ENCODE measurements around the gene ARX. TPM values are rescaled to one million over a fixed set of nuclear protein-coding genes. Genes with fewer than 3 reads are reported as not detected.

ARX gene
- total RNA-seq, 5 donors from 2014 or later (not counting 1 experiment from before 2014, with no cell fraction given): not detected

DNA sequence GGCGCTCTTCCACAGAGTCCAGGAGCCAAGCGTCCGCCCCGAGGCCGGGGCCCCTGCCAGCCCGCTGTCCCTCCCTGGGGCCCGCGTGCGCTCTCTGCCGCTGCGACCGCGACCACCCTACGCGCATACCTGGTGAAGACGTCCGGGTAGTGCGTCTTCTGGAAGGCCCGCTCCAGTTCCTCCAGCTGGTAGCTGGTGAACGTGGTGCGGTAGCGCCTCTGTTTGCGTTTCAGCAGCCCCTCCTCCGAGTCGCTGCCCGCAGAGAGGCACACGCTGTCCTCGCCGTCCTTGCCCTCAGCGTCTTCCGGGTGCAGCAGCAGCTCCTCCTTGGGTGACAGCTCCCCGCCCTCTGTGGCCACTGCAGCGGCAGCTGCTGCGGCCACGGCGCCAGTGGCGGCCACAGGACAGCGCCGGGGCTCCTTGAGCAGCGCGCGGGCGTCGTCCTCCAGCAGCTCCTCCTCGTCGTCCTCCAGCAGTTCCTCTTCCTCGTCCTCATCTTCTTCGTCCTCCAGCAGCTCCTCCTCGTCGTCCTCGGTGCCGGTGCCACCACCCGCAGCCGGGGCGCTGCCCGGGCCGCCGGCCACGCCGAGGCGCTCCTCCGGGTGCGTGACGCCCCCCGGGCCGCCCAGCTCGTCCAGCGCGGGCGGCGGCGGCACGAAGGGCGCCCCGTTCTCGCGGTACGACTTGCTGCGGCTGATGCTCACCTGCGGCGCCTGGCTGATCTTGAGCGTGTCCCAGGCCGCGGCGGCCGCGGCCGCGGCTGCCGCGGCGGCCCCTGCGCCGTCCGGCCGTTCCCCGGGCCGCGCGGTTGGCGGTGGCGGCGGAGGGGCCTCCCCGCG lies 2.8 kb downstream of the ARX start:
- Mint-ChIP-seq H3K4me1 (peaks cover 15 to 27% (median 21%) of the 10 kb centered on the region in 3 donors), H3K9me3 (no peaks in the 10 kb centered on the region), H3K4me3 (peak overlapping the region; percentile 63 to 74 (median 69)), H3K27ac (no peak overlapping the region), H3K36me3 (no peaks in the 10 kb centered on the region), H3K27me3 (peaks cover 50 to 66% of the 10 kb centered on the region in 2 donors)
- Histone ChIP-seq H3K9me3 (no peaks in the 10 kb centered on the region), H3K27ac (ENCODE audit: low read length) (no peak overlapping the region), H3K27me3 (replicated peaks in 1 of 2; ENCODE audit: control insufficient read depth in 2 of 2, extremely low read depth in 1 of 2, insufficient read depth in 2 of 2, low read length in 1 of 2) (peaks cover 21 to 78% of the 10 kb centered on the region in 2 experiments), H3K4me1 (ENCODE audit: control insufficient read depth in 1 of 2, extremely low read depth in 1 of 2, insufficient read depth in 2 of 2, low read length in 2 of 2) (peaks cover 3 to 36% of the 10 kb centered on the region in 2 experiments), H3K36me3 (ENCODE audit: control insufficient read depth in 2 of 2, extremely low read depth in 1 of 2, insufficient read depth in 1 of 2, low read length in 1 of 2) (no peaks in the 10 kb centered on the region), H3K4me3 (ENCODE audit: control insufficient read depth in 1 of 2, extremely low read depth in 1 of 2, low read length in 1 of 2) (peak overlapping the region in 1 of 2 donors; percentile 15)
- ChIA-PET CTCF (no interaction called here), POLR2A (no interaction called here)
- ATAC-seq (replicated peaks in 1 of 4): peak in 2 of 4 experiments; percentile 24 to 47
- 3% methylated on average over 85 of the region's 105 CpGs for WGBS (ENCODE audit: insufficient coverage)
- peak in 1 of 35 experiments; percentile 16 for DNase-seq

DNA sequence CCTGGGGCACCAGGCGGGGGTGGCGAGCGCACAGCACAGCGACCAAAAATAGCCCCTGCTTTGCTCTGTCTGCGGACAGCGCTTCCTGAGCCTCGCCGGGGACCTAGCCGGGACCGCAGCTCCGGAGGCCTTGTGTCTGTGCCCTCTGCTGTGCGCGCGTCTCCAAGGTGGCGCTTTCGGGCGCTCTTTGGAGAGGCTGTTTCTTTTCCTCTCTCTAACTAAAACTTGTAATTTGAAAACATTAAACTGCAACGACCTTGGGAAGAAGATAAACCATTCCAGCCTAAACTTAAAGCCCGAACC lies 3.4 kb downstream of the ARX start:
- DNase-seq (no peak), ATAC-seq (replicated peaks in 1 of 4) (no peak)
- peak overlapping the region in 1 of 2 donors; percentile 26 for H3K4me3 ChIP-seq (ENCODE audit: control insufficient read depth in 1 of 2, extremely low read depth in 1 of 2, low read length in 1 of 2)
- peaks cover 25 to 75% of the 10 kb centered on the region in 2 experiments for H3K27me3 ChIP-seq (replicated peaks in 1 of 2; ENCODE audit: control insufficient read depth in 2 of 2, extremely low read depth in 1 of 2, insufficient read depth in 2 of 2, low read length in 1 of 2)
- ChIA-PET POLR2A (no interaction called here), CTCF (no interaction called here)
- no peaks in the 10 kb centered on the region for H3K36me3 ChIP-seq (ENCODE audit: control insufficient read depth in 2 of 2, extremely low read depth in 1 of 2, insufficient read depth in 1 of 2, low read length in 1 of 2)
- no peak overlapping the region for H3K27ac ChIP-seq (ENCODE audit: low read length)
- Mint-ChIP-seq H3K36me3 (no peaks in the 10 kb centered on the region), H3K4me3 (peak overlapping the region; percentile 52 to 69 (median 54)), H3K4me1 (peaks cover 15 to 24% (median 16%) of the 10 kb centered on the region in 3 donors), H3K9me3 (no peaks in the 10 kb centered on the region), H3K27me3 (peaks cover 49 to 66% of the 10 kb centered on the region in 2 donors), H3K27ac (no peak overlapping the region)
- whole genome bisulfite sequencing (ENCODE audit: insufficient coverage): 3% methylated on average over 6 of the region's 19 CpGs
- peaks cover 3 to 30% of the 10 kb centered on the region in 2 experiments for H3K4me1 ChIP-seq (ENCODE audit: control insufficient read depth in 1 of 2, extremely low read depth in 1 of 2, insufficient read depth in 2 of 2, low read length in 2 of 2)
- H3K9me3 ChIP-seq: no peaks in the 10 kb centered on the region

GRCh38 chrX:25011589-25012432 lies 4.0 kb downstream of the ARX start:
- no peak for DNase-seq
- Histone ChIP-seq H3K4me3 (ENCODE audit: control insufficient read depth in 1 of 2, extremely low read depth in 1 of 2, low read length in 1 of 2) (peak overlapping the region in 1 of 2 donors; percentile 26), H3K27me3 (replicated peaks in 1 of 2; ENCODE audit: control insufficient read depth in 2 of 2, extremely low read depth in 1 of 2, insufficient read depth in 2 of 2, low read length in 1 of 2) (peaks cover 20 to 71% of the 10 kb centered on the region in 2 experiments), H3K27ac (ENCODE audit: low read length) (no peak overlapping the region), H3K4me1 (ENCODE audit: control insufficient read depth in 1 of 2, extremely low read depth in 1 of 2, insufficient read depth in 2 of 2, low read length in 2 of 2) (peaks cover 3 to 30% of the 10 kb centered on the region in 2 experiments), H3K9me3 (no peaks in the 10 kb centered on the region), H3K36me3 (ENCODE audit: control insufficient read depth in 2 of 2, extremely low read depth in 1 of 2, insufficient read depth in 1 of 2, low read length in 1 of 2) (no peaks in the 10 kb centered on the region)
- H3K27ac Mint-ChIP-seq: no peak overlapping the region
- no peaks in the 10 kb centered on the region for H3K36me3 Mint-ChIP-seq
- peak overlapping the region in 1 of 3 donors; percentile 69 for H3K4me3 Mint-ChIP-seq
- ATAC-seq (replicated peaks in 1 of 4): no peak
- 4% methylated on average over 10 of the region's 32 CpGs for WGBS (ENCODE audit: insufficient coverage)
- ChIA-PET POLR2A (no interaction called here), CTCF (no interaction called here)
- H3K9me3 Mint-ChIP-seq: no peaks in the 10 kb centered on the region
- peaks cover 46 to 63% of the 10 kb centered on the region in 2 donors for H3K27me3 Mint-ChIP-seq
- H3K4me1 Mint-ChIP-seq: peaks cover 16 to 22% (median 16%) of the 10 kb centered on the region in 3 donors

- Mint-ChIP-seq H3K36me3 (no peaks in the 10 kb centered on the region), H3K27me3 (peaks cover 49 to 62% of the 10 kb centered on the region in 2 donors), H3K27ac (no peak overlapping the region), H3K9me3 (no peaks in the 10 kb centered on the region), H3K4me3 (no peak overlapping the region), H3K4me1 (peaks cover 15 to 26% (median 17%) of the 10 kb centered on the region in 3 donors)
- peaks cover 22 to 68% of the 10 kb centered on the region in 2 experiments for H3K27me3 ChIP-seq (replicated peaks in 1 of 2; ENCODE audit: control insufficient read depth in 2 of 2, extremely low read depth in 1 of 2, insufficient read depth in 2 of 2, low read length in 1 of 2)
- H3K9me3 ChIP-seq: no peaks in the 10 kb centered on the region
- peaks cover 3 to 25% of the 10 kb centered on the region in 2 experiments for H3K4me1 ChIP-seq (ENCODE audit: control insufficient read depth in 1 of 2, extremely low read depth in 1 of 2, insufficient read depth in 2 of 2, low read length in 2 of 2)
- no peak overlapping the region for H3K27ac ChIP-seq (ENCODE audit: low read length)
- DNase-seq (no peak), ATAC-seq (replicated peaks in 1 of 4) (no peak)
- no peaks in the 10 kb centered on the region for H3K36me3 ChIP-seq (ENCODE audit: control insufficient read depth in 2 of 2, extremely low read depth in 1 of 2, insufficient read depth in 1 of 2, low read length in 1 of 2)
- POLR2A ChIA-PET: no interaction called here
- no peak overlapping the region for H3K4me3 ChIP-seq (ENCODE audit: control insufficient read depth in 1 of 2, extremely low read depth in 1 of 2, low read length in 1 of 2)
- WGBS (ENCODE audit: insufficient coverage): 7% methylated on average over 13 of the region's 33 CpGs
- CTCF ChIA-PET: no interaction called here
Measured at GRCh38 chrX:25010784-25011588, 4.8 kb downstream of the ARX start.

GRCh38 chrX:25009407-25009806 lies 6.4 kb downstream of the ARX start:
- 40% methylated on average over 1 of the region's 7 CpGs for WGBS (ENCODE audit: insufficient coverage)
- H3K27me3 ChIP-seq (replicated peaks in 1 of 2; ENCODE audit: control insufficient read depth in 2 of 2, extremely low read depth in 1 of 2, insufficient read depth in 2 of 2, low read length in 1 of 2): peaks cover 20 to 63% of the 10 kb centered on the region in 2 experiments
- H3K4me3 Mint-ChIP-seq: no peak overlapping the region

More at GRCh38 chrX:25009407-25009806, 6.4 kb downstream of the ARX start:
- no peak overlapping the region for H3K4me3 ChIP-seq (ENCODE audit: control insufficient read depth in 1 of 2, extremely low read depth in 1 of 2, low read length in 1 of 2)
- ATAC-seq (replicated peaks in 1 of 4) (no peak), DNase-seq (no peak)
- Mint-ChIP-seq H3K27ac (no peak overlapping the region), H3K4me1 (peaks cover 11 to 23% (median 18%) of the 10 kb centered on the region in 3 donors), H3K9me3 (no peaks in the 10 kb centered on the region), H3K27me3 (peaks cover 52 to 58% of the 10 kb centered on the region in 2 donors), H3K36me3 (no peaks in the 10 kb centered on the region)
- no peak overlapping the region for H3K27ac ChIP-seq (ENCODE audit: low read length)
- no peaks in the 10 kb centered on the region for H3K36me3 ChIP-seq (ENCODE audit: control insufficient read depth in 2 of 2, extremely low read depth in 1 of 2, insufficient read depth in 1 of 2, low read length in 1 of 2)
- peaks cover 3 to 17% of the 10 kb centered on the region in 2 experiments for H3K4me1 ChIP-seq (ENCODE audit: control insufficient read depth in 1 of 2, extremely low read depth in 1 of 2, insufficient read depth in 2 of 2, low read length in 2 of 2)
- POLR2A ChIA-PET: no interaction called here
- H3K9me3 ChIP-seq: no peaks in the 10 kb centered on the region
- CTCF ChIA-PET: interaction anchor here (0.5 to 0.6 kb wide), 2 partner anchors 11 to 616 kb away, joined by 3 read pairs; no protein-coding TSS in a partner anchor
